Liver (tissue), 3 donors: ENCODE data around the gene ATG16L1.

Source experiments
- CTCF ChIP-seq: fragments of 150-350 bp; IDR thresholded peaks from 2 replicates; pipeline ENCODE4 v1.5.1; 2017; ENCODE audit warnings: improper control_type of control experiment, low read depth, low read length; ENCODE audit not compliant: missing input control
- EGR1 ChIP-seq, 2 donors: IDR thresholded peaks; 2 replicates each; pipeline ENCODE4 v1.6.1; 2016 to 2018; ENCODE audit warnings: antibody characterized with exemption in 2 of 2, low read depth in 2 of 2
- FOXA1 ChIP-seq: IDR thresholded peaks from 2 replicates; pipeline ENCODE4 v1.6.1; 2016; ENCODE audit warnings: antibody characterized with exemption
- GABPA ChIP-seq, 2 donors: IDR thresholded peaks in 1 of 2; conservative IDR thresholded peaks in 1 of 2; 2 replicates each; pipeline ENCODE4 v1.6.1; 2016; ENCODE audit warnings: antibody characterized with exemption in 2 of 2, mild to moderate bottlenecking in 1 of 2, moderate library complexity in 1 of 2
- RAD21 ChIP-seq, 2 donors: IDR thresholded peaks; 2 replicates each; pipeline ENCODE4 v1.6.1; 2016; ENCODE audit warnings: antibody characterized with exemption in 2 of 2, mild to moderate bottlenecking in 2 of 2
- TAF1 ChIP-seq: conservative IDR thresholded peaks from 2 replicates; pipeline ENCODE4 v1.6.1; 2016; ENCODE audit warnings: antibody characterized with exemption, mild to moderate bottlenecking
- TF ChIP-seq, protein P1 (sequence below): IDR thresholded peaks from 2 replicates; pipeline ENCODE4 v1.6.1; 2016; ENCODE audit warnings: antibody characterized with exemption
- TF ChIP-seq, protein P2 (sequence below): IDR thresholded peaks from 2 replicates; pipeline ENCODE4 v1.6.1; 2016; ENCODE audit warnings: antibody characterized with exemption, mild to moderate bottlenecking
- donor health status: healthy.
- donor health status: healthy.

- TF ChIP-seq RAD21 (IDR thresholded peaks at IDR 0.05) (no peak), CTCF (no peak), FOXA1 (no peak), EGR1 (IDR thresholded peaks at IDR 0.05; ENCODE audit: low read depth in 2 of 2) (no peak), GABPA (IDR thresholded peaks at IDR 0.05 in 1 of 2, conservative IDR thresholded peaks at IDR 0.05 in 1 of 2) (no peak), TAF1 (no peak)
- TF ChIP-seq, protein P1, sequence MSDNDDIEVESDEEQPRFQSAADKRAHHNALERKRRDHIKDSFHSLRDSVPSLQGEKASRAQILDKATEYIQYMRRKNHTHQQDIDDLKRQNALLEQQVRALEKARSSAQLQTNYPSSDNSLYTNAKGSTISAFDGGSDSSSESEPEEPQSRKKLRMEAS: no peak
- TF ChIP-seq, protein P2, sequence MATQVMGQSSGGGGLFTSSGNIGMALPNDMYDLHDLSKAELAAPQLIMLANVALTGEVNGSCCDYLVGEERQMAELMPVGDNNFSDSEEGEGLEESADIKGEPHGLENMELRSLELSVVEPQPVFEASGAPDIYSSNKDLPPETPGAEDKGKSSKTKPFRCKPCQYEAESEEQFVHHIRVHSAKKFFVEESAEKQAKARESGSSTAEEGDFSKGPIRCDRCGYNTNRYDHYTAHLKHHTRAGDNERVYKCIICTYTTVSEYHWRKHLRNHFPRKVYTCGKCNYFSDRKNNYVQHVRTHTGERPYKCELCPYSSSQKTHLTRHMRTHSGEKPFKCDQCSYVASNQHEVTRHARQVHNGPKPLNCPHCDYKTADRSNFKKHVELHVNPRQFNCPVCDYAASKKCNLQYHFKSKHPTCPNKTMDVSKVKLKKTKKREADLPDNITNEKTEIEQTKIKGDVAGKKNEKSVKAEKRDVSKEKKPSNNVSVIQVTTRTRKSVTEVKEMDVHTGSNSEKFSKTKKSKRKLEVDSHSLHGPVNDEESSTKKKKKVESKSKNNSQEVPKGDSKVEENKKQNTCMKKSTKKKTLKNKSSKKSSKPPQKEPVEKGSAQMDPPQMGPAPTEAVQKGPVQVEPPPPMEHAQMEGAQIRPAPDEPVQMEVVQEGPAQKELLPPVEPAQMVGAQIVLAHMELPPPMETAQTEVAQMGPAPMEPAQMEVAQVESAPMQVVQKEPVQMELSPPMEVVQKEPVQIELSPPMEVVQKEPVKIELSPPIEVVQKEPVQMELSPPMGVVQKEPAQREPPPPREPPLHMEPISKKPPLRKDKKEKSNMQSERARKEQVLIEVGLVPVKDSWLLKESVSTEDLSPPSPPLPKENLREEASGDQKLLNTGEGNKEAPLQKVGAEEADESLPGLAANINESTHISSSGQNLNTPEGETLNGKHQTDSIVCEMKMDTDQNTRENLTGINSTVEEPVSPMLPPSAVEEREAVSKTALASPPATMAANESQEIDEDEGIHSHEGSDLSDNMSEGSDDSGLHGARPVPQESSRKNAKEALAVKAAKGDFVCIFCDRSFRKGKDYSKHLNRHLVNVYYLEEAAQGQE: no peak
Measured at GRCh38 chr2:233281992-233282603, 30.6 kb downstream of the ATG16L1 start.
